Right lobe of liver (tissue), 6 donors: ENCODE data around the gene C20orf173. TPM values are rescaled to one million over a fixed set of nuclear protein-coding genes. Genes with fewer than 3 reads are reported as not detected.

Source experiments
- ATAC-seq, 4 donors: fragments of 200-7000 bp; cut with Tn5 transposase; one replicate each; pipeline ENCODE4 v1.9.1; 2020; ENCODE audit warnings: mild to moderate bottlenecking in 4 of 4, moderate library complexity in 4 of 4
- DNase-seq, 3 donors: peaks; one replicate each; pipeline ENCODE4 v3.0.0-alpha.2; 2020
- H3K27ac ChIP-seq, 3 donors: fragments of 200-600 bp; one replicate each; pipeline ENCODE4 v1.8.0; 2022
- H3K27me3 ChIP-seq, 2 donors: fragments of 200-600 bp; one replicate each; pipeline ENCODE4 v1.8.0; 2022
- H3K36me3 ChIP-seq, 4 donors: fragments of 200-600 bp; sonication (generic) in 1 of 4; one replicate each; pipeline versions ENCODE4 v1.5.1 to v1.8.0; 2017 to 2022; ENCODE audit warnings: control low read depth in 1 of 4
- H3K4me1 ChIP-seq, 4 donors: fragments of 200-600 bp; sonication (generic) in 1 of 4; one replicate each; pipeline versions ENCODE4 v1.5.1 to v1.8.0; 2017 to 2022; ENCODE audit warnings: control low read depth in 1 of 4
- H3K4me3 ChIP-seq, 3 donors: fragments of 200-600 bp; one replicate each; pipeline ENCODE4 v1.8.0; 2022
- H3K9me3 ChIP-seq, 4 donors: fragments of 200-600 bp; sonication (generic) in 1 of 4; one replicate each; pipeline versions ENCODE4 v1.5.1 to v1.8.0; 2017 to 2022; ENCODE audit warnings: control low read depth in 1 of 4
- POLR2A ChIP-seq: fragments of 450-650 bp; IDR thresholded peaks from one replicate; pipeline ENCODE4 v1.6.1; 2017; ENCODE audit warnings: antibody characterized with exemption, mild to moderate bottlenecking
- WGBS: methylation state at CpG from one replicate; pipeline ENCODE4 v1.1.6; 2018; ENCODE audit warnings: low coverage, low lambda C conversion rate; ENCODE audit not compliant: insufficient coverage; ENCODE audit errors: missing lambda C conversion rate; 5-methylcytosine and 5-hydroxymethylcytosine counted together
- intact Hi-C, 2 donors: fragments of 100-400 bp; cut with DNase I; formaldehyde crosslinking; loops; one replicate each; pipeline versions ENCODE4 v1.11.2 to v1.14.1; 2022
- total RNA-seq, 6 experiments: library from RNA; depleted of rRNA in 2 of 6; stranded (reverse); fragments of >200 nt in 2 of 6; fragmentation: NEBNext Ultra II Directional in 3 of 6; extraction: Animal tissue kit (Norgen Biotek cat#: 25700) in 3 of 6; gene quantifications; one replicate each; pipeline versions ENCODE4 v1.1.0 to v1.2.4, GENCODE V29; 2016 to 2023
- TF ChIP-seq, protein P1 (sequence below), 4 donors: fragments of 200-600 bp in 3 of 4; fragments of 450-650 bp in 1 of 4; IDR thresholded peaks; one replicate each; pipeline versions ENCODE4 v1.5.1 to v1.8.0; 2016 to 2022; ENCODE audit warnings: antibody characterized with exemption in 4 of 4, mild to moderate bottlenecking in 2 of 4
- donor health status: DM: no; HTN: yes; CAD: no.
- donor health status: DM: no; HTN: no; CAD: no.
- donor health status: DM: no; HTN: no; CAD: no.
- donor health status: DM: no; HTN: yes; CAD: no.
- donor health status: DM: no; HTN: yes; CAD: no.

Gene C20orf173
- total RNA-seq, 6 experiments from 2014 or later: not detected

DNA sequence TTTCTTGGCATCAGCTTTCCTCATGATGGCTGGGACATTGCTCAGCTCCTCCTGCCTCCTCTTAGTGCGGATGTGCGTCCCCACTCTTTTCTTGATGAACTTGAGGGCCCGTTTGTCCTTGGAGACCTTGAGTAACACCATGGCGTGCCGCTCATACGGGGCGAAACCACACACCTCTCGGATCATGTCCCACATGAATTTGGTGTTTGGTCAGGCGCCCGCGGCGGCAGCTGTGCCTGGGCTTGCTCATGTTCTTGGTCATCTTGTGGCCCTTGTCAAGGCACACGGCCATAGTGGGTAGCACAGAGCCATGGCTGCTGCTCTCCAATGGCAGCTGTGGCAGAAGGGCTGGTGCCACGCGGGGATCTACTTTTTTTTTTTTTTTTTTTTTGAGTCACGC is 15.0 kb upstream of the C20orf173 start:
- Histone ChIP-seq H3K4me3 (no peak overlapping the region), H3K36me3 (peaks cover 0 to 14% (median 8%) of the 10 kb centered on the region in 4 donors), H3K27ac (no peak overlapping the region), H3K4me1 (peaks cover 0 to 4% (median 0%) of the 10 kb centered on the region in 4 donors), H3K27me3 (no peaks in the 10 kb centered on the region), H3K9me3 (no peaks in the 10 kb centered on the region)
- 97% methylated on average over 15 of the region's 16 CpGs for WGBS
- intact Hi-C loops: no loop called here
- DNase-seq: peak in 1 of 3 donors; percentile 46
- TF ChIP-seq, protein P1, sequence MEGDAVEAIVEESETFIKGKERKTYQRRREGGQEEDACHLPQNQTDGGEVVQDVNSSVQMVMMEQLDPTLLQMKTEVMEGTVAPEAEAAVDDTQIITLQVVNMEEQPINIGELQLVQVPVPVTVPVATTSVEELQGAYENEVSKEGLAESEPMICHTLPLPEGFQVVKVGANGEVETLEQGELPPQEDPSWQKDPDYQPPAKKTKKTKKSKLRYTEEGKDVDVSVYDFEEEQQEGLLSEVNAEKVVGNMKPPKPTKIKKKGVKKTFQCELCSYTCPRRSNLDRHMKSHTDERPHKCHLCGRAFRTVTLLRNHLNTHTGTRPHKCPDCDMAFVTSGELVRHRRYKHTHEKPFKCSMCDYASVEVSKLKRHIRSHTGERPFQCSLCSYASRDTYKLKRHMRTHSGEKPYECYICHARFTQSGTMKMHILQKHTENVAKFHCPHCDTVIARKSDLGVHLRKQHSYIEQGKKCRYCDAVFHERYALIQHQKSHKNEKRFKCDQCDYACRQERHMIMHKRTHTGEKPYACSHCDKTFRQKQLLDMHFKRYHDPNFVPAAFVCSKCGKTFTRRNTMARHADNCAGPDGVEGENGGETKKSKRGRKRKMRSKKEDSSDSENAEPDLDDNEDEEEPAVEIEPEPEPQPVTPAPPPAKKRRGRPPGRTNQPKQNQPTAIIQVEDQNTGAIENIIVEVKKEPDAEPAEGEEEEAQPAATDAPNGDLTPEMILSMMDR (IDR thresholded peaks at IDR 0.05): no peak
- TF ChIP-seq POLR2A: no peak
- no peak for ATAC-seq

DNA sequence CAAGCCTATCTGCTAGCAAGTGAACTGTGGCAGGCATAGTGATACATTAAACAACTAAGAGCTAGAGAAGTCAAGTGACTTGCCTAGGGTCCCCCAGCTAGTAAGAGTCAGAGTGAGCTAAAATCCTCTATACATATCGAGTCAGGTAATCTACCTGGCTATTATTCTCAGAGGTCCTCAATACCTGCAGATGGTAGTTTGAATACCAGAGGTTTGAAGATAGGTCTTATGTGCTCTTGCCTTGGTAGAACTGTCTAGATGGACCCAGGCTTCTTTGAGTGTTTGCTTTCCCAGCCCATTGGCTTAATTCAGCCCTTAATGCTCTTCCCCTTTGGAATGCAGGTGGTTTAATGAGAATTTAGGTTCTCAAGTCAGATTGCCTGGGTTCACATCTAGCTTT is 13.5 kb upstream of the C20orf173 start:
- intact Hi-C loops: no loop called here
- peaks cover 0 to 3% (median 1%) of the 10 kb centered on the region in 4 donors for H3K36me3 ChIP-seq
- no peak for DNase-seq
- no peak overlapping the region for H3K4me3 ChIP-seq
- peaks cover 0 to 4% (median 0%) of the 10 kb centered on the region in 4 donors for H3K4me1 ChIP-seq
- ATAC-seq: no peak
- WGBS: 86% methylated on average over 1 of the region's 1 CpG
- no peaks in the 10 kb centered on the region for H3K9me3 ChIP-seq
- no peak overlapping the region for H3K27ac ChIP-seq
- no peaks in the 10 kb centered on the region for H3K27me3 ChIP-seq
- TF ChIP-seq, protein P1 (IDR thresholded peaks at IDR 0.05): no peak
- TF ChIP-seq POLR2A: no peak

DNA sequence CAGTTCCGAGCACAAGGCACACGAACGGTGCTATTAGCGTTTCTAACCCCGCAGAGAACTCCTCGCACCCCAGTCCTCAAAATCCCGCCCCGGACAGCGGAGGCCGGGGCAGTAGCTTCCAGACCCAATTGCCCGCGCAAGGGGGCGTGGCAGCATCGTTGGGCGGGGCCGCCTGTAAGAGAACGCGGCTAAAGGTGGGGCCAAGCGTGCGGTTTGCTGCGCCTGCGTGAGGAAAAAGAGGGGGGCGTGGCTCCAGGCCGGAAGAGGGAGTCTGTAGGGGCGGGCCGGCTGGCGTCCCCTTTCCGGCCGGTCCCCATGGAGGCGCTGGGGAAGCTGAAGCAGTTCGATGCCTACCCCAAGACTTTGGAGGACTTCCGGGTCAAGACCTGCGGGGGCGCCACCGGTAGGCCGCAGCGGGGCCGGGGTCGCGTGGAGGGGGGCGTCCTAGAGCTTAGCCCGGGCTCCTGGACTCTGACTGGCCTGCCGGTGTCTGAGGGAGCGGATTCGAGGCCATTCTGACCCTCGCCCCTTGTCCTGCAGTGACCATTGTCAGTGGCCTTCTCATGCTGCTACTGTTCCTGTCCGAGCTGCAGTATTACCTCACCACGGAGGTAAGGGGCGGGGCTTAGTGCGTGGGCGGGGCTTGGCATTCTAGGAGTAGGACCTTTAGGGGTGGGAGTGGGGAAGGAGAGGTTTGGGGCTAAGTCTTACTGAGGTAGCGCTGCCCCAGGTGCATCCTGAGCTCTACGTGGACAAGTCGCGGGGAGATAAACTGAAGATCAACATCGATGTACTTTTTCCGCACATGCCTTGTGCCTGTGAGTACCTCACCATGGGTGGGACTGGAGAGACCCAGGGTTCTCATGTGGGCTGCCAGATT is 12.6 kb upstream of the C20orf173 start, which contains the start of gene ERGIC3:
TSS of gene ERGIC3 (plus strand) at position 296 of the 880 bp plus-strand sequence. CDS start at position 316, 20 bp downstream.
- Histone ChIP-seq H3K27ac (peak within 1 kb of the TSS; percentile 39 to 66 (median 55)), H3K36me3 (no peaks in the 10 kb centered on the region), H3K4me1 (peaks cover 0 to 4% (median 0%) of the 10 kb centered on the region in 4 donors), H3K4me3 (peak within 1 kb of the TSS; percentile 70 to 99 (median 88)), H3K27me3 (no peaks in the 10 kb centered on the region), H3K9me3 (no peaks in the 10 kb centered on the region)
- DNase-seq (peak; percentile 97 to 98 (median 98)), ATAC-seq (peak; percentile 99 to 100 (median 100))
- WGBS: 5% methylated on average over 19 of the region's 57 CpGs
- intact Hi-C loops: no loop called here
- TF ChIP-seq, protein P1 (IDR thresholded peaks at IDR 0.05): peak in 2 of 4 donors; percentile 7 to 13
- TF ChIP-seq POLR2A: peak; percentile 57

DNA sequence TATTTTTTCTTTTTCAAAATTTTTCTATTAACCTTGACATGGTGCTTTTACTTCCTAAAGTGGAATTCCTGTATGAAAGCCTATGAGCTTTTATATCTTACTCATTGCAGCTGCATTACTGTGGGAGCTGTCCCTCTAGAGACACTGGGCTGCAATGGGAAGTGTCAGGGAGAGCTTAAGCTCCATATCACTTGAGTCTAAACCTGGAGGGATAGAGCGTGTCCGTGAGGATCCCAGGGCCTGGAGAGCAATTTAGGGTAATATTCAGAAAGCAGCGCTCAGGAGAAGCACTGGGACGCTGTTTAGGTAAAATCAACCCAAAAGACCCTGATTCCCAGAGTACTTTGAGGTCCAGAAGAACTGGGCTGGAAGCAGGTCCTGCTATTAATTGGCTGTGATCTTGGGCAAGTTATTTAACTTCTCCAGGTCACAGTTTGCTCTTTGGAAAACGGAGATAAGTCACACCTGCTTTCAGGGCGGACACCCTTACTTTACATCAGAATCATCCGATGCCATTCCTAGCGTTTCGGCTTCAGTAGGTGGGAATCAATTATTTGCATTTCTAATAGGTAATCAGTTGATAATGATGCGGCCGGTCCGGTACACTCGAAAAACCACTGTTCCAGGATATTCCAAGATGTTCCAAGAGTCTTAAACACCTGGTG is 11.8 kb upstream of the C20orf173 start:
- TF ChIP-seq, protein P1 (IDR thresholded peaks at IDR 0.05): no peak
- no peak for TF ChIP-seq POLR2A
- intact Hi-C loops: no loop called here
- no peaks in the 10 kb centered on the region for H3K27me3 ChIP-seq
- peak overlapping the region; percentile 70 to 99 (median 88) for H3K4me3 ChIP-seq
- ATAC-seq (no peak), DNase-seq (peak in 1 of 3 donors; percentile 14)
- H3K27ac ChIP-seq: no peak overlapping the region
- no peaks in the 10 kb centered on the region for H3K9me3 ChIP-seq
- peaks cover 0 to 4% (median 0%) of the 10 kb centered on the region in 4 donors for H3K4me1 ChIP-seq
- WGBS: 24% methylated on average over 13 of the region's 13 CpGs
- no peaks in the 10 kb centered on the region for H3K36me3 ChIP-seq
